ENCODE results near the gene CABLES2. TPM values are rescaled to one million over a fixed set of nuclear protein-coding genes. Genes with fewer than 3 reads are reported as not detected.
A peak's percentile ranks its signal among the peaks of the same experiment; 100 is the strongest.

Gene CABLES2
- total and polyA plus RNA-seq, 9 of the 15 experiments (the other 6 are each of a cell fraction or from before 2014, with no cell fraction given), result 0.46 to 4.2 (median 1.6) TPM

- TF ChIP-seq GTF3C2 (IDR thresholded peaks at IDR 0.05; ENCODE audit: borderline replicate concordance, extremely low read depth, insufficient read length), result no peak
- peak; percentile 80 for TF ChIP-seq ARID2 (IDR thresholded peaks at IDR 0.05)
- no peak for TF ChIP-seq BDP1 (IDR thresholded peaks at IDR 0.05; ENCODE audit: insufficient read depth, insufficient read length)
- TF ChIP-seq GTF2F1 (IDR thresholded peaks at IDR 0.05; ENCODE audit: low read depth, low read length), result no peak
- TF ChIP-seq, protein P1, sequence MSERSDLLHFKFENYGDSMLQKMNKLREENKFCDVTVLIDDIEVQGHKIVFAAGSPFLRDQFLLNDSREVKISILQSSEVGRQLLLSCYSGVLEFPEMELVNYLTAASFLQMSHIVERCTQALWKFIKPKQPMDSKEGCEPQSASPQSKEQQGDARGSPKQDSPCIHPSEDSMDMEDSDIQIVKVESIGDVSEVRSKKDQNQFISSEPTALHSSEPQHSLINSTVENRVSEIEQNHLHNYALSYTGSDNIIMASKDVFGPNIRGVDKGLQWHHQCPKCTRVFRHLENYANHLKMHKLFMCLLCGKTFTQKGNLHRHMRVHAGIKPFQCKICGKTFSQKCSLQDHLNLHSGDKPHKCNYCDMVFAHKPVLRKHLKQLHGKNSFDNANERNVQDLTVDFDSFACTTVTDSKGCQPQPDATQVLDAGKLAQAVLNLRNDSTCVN (CRISPR knock-in tag; IDR thresholded peaks at IDR 0.05), result no peak
- TF ChIP-seq SETDB1 (IDR thresholded peaks at IDR 0.05; ENCODE audit: low read length), result no peak
- no peak for TF ChIP-seq GATAD2A (IDR thresholded peaks at IDR 0.05)
- no peak for TF ChIP-seq HNRNPL (IDR thresholded peaks at IDR 0.05; ENCODE audit: low read depth, low read length)
- TF ChIP-seq POLR3G (IDR thresholded peaks at IDR 0.05; ENCODE audit: extremely low read depth, insufficient read length, insufficient replicate concordance), result no peak
- TF ChIP-seq SMC3 (conservative IDR thresholded peaks at IDR 0.05; ENCODE audit: insufficient read depth, low read depth, low read length), result peak; percentile 57
- TF ChIP-seq MTA2 (IDR thresholded peaks at IDR 0.05; ENCODE audit: low read depth), result no peak
- no peak for TF ChIP-seq HIVEP1 (CRISPR knock-in tag; IDR thresholded peaks at IDR 0.05)
- 0 out of 2 replicates have a peak, but pooled peaks have one; percentile 25 for TF ChIP-seq CREM (IDR thresholded peaks at IDR 0.05; ENCODE audit: low read depth)
- no peak for TF ChIP-seq PTBP1 (IDR thresholded peaks at IDR 0.05; ENCODE audit: low read depth, low read length)
- 0 out of 2 replicates have a peak, but pooled peaks have one; percentile 12 for TF ChIP-seq HCFC1 (IDR thresholded peaks at IDR 0.05; ENCODE audit: low read depth, low read length)
- peak; percentile 76 to 86 for TF ChIP-seq RAD21 (CRISPR knock-in tag; conservative IDR thresholded peaks at IDR 0.05 in 1 of 2, IDR thresholded peaks at IDR 0.05 in 1 of 2)
- peak; percentile 48; the same call in 1 of the 2 replicates for TF ChIP-seq VEZF1 (CRISPR knock-in tag; IDR thresholded peaks at IDR 0.05)
- no peak for TF ChIP-seq GTF2B (IDR thresholded peaks at IDR 0.05; ENCODE audit: extremely low read depth, insufficient read length)
- peak; percentile 55; the same call in 1 of the 2 replicates for TF ChIP-seq RB1 (IDR thresholded peaks at IDR 0.05; ENCODE audit: low read depth)
Measured at GRCh38 chr20:62409931-62410745, 3.1 kb upstream of the CABLES2 start (continued).

Data from K562 (cell line).